Astrocyte (in vitro differentiated cells and primary cell): ENCODE measurements around the gene ZNF488. TPM values are rescaled to one million over a fixed set of nuclear protein-coding genes. Genes with fewer than 3 reads are reported as not detected.

Source experiments
- DNase-seq: peaks from one replicate; pipeline ENCODE4 v3.0.0-alpha.2; 2010; ENCODE audit warnings: low read depth
- FAIRE-seq: peaks from 2 replicates; lab custom pipeline; 2011; peaks lifted over from hg19 to GRCh38; lab: Jason Lieb, UNC
- H2AFZ ChIP-seq: 2 replicates; pipeline ENCODE4 v1.6.0; 2012; ENCODE audit warnings: low read depth, low read length, inconsistent platforms
- H3K27ac ChIP-seq: 2 replicates; pipeline ENCODE4 v1.5.1; 2011; ENCODE audit warnings: low read depth, low read length, inconsistent platforms
- H3K27me3 ChIP-seq: 2 replicates; pipeline ENCODE4 v1.6.0; 2011; ENCODE audit warnings: low read length, inconsistent platforms; ENCODE audit not compliant: insufficient read depth
- H3K36me3 ChIP-seq: 2 replicates; pipeline ENCODE4 v1.5.1; 2011; ENCODE audit warnings: low read length, inconsistent platforms; ENCODE audit not compliant: insufficient read depth
- H3K4me1 ChIP-seq: 2 replicates; pipeline ENCODE4 v1.5.1; 2011; ENCODE audit warnings: low read length, inconsistent platforms; ENCODE audit not compliant: insufficient read depth
- H3K4me2 ChIP-seq: 2 replicates; pipeline ENCODE4 v1.6.0; 2012; ENCODE audit warnings: low read length, inconsistent platforms
- H3K4me3 ChIP-seq: 2 replicates; pipeline ENCODE4 v1.5.1; 2011; ENCODE audit warnings: low read depth, mild to moderate bottlenecking, low read length, inconsistent platforms; ENCODE audit not compliant: insufficient read depth
- H3K79me2 ChIP-seq: 2 replicates; pipeline ENCODE4 v1.6.0; 2012; ENCODE audit warnings: mild to moderate bottlenecking, low read length, inconsistent platforms; ENCODE audit not compliant: insufficient read depth
- H3K9ac ChIP-seq: 2 replicates; pipeline ENCODE4 v1.6.0; 2012; ENCODE audit warnings: mild to moderate bottlenecking, low read length, inconsistent platforms
- H3K9me3 ChIP-seq: 2 replicates; pipeline ENCODE4 v1.5.1; 2012; ENCODE audit warnings: low read depth, mild to moderate bottlenecking, low read length, inconsistent platforms; ENCODE audit not compliant: insufficient read depth
- H4K20me1 ChIP-seq: 2 replicates; pipeline ENCODE4 v1.6.0; 2012; ENCODE audit warnings: low read length, inconsistent platforms; ENCODE audit not compliant: insufficient read depth
- H3K27ac Mint-ChIP-seq: one replicate; pipeline ENCODE4 v1.8.0; 2021; ENCODE audit warnings: mild to moderate bottlenecking, mixed read lengths; ENCODE audit not compliant: unreplicated experiment
- H3K27me3 Mint-ChIP-seq: one replicate; pipeline ENCODE4 v1.8.0; 2021; ENCODE audit warnings: low read depth, mixed read lengths; ENCODE audit not compliant: unreplicated experiment
- H3K36me3 Mint-ChIP-seq: one replicate; pipeline ENCODE4 v1.8.0; 2021; ENCODE audit warnings: low read depth, mixed read lengths; ENCODE audit not compliant: unreplicated experiment
- H3K4me1 Mint-ChIP-seq: one replicate; pipeline ENCODE4 v1.8.0; 2021; ENCODE audit warnings: low read depth, mixed read lengths; ENCODE audit not compliant: unreplicated experiment
- H3K4me3 Mint-ChIP-seq: one replicate; pipeline ENCODE4 v1.8.0; 2021; ENCODE audit warnings: mild to moderate bottlenecking, moderate library complexity, mixed read lengths; ENCODE audit not compliant: unreplicated experiment
- H3K9me3 Mint-ChIP-seq: one replicate; pipeline ENCODE4 v1.8.0; 2021; ENCODE audit warnings: mild to moderate bottlenecking, mixed read lengths; ENCODE audit not compliant: unreplicated experiment
- EZH2 ChIP-seq: IDR thresholded peaks from 2 replicates; pipeline ENCODE4 v1.6.1; 2012; ENCODE audit warnings: mild to moderate bottlenecking, low read length, inconsistent platforms; ENCODE audit not compliant: insufficient read depth
- total RNA-seq: library from RNA; stranded (reverse); gene quantifications from 2 replicates; pipeline ENCODE4 v1.2.1, GENCODE V29; 2021
- TF ChIP-seq, protein P1 (sequence below): IDR thresholded peaks from 2 replicates; pipeline ENCODE4 v1.5.1; 2011; ENCODE audit warnings: low read depth, mild to moderate bottlenecking, inconsistent platforms, low read length, moderate library complexity; ENCODE audit not compliant: insufficient read depth

ZNF488 gene
- total RNA-seq, 1 donor from 2014 or later: 1.4 TPM

DNA sequence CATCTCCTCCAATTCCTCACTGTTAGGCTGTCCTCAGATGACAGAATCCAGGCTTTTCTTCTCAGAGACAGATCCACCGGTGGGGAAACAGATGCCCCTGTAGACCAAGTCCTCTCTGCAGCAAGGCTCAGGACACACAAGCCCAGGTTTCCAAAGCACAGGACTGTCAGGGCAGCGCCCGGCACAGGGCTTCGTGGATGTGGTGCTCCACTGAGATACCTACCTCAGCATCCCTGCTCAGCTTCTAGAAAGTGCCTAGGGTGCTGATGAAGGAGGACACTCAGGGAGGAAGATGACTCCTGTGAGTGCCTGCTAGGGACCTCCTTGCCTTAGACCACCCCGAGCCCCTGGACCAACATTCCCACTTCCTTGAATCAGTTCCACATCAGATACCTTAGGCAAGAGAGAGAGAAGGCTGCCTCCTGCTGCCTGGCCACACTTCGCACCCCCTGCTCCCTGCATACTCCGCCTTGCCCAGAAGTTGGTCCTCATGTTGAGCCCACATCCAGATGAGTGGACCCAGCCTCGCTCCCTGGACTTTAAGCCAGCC lies 44.8 kb downstream of the ZNF488 start:
- FAIRE-seq: no peak
- no peak for TF ChIP-seq EZH2
- TF ChIP-seq, protein P1, sequence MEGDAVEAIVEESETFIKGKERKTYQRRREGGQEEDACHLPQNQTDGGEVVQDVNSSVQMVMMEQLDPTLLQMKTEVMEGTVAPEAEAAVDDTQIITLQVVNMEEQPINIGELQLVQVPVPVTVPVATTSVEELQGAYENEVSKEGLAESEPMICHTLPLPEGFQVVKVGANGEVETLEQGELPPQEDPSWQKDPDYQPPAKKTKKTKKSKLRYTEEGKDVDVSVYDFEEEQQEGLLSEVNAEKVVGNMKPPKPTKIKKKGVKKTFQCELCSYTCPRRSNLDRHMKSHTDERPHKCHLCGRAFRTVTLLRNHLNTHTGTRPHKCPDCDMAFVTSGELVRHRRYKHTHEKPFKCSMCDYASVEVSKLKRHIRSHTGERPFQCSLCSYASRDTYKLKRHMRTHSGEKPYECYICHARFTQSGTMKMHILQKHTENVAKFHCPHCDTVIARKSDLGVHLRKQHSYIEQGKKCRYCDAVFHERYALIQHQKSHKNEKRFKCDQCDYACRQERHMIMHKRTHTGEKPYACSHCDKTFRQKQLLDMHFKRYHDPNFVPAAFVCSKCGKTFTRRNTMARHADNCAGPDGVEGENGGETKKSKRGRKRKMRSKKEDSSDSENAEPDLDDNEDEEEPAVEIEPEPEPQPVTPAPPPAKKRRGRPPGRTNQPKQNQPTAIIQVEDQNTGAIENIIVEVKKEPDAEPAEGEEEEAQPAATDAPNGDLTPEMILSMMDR: no peak
- DNase-seq: no peak

DNA sequence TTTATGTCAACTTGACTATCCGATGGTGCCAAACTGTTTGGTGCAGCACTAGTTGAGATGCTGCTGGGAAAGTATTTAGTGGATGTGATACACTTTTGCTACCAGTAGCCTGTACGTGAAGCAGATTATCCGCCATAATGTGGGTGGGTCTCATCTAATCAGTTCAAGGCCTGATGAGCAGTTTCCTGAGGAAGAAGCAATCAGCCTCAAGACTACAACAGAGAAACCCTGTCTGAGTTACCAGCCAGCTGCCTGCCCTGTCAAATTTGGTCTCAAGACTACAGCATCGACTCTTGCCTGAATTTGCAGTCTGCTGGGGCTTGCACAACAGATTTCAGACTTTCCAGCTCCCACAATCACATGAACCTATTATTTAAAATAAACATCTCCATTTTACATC lies 46.8 kb downstream of the ZNF488 start:
- Histone ChIP-seq H3K9ac (no peak overlapping the region), H3K79me2 (no peaks in the 10 kb centered on the region), H3K9me3 (no peaks in the 10 kb centered on the region), H3K27ac (no peak overlapping the region), H3K4me2 (no peak overlapping the region), H3K4me1 (no peaks in the 10 kb centered on the region), H3K27me3 (peaks cover 16% of the 10 kb centered on the region), H4K20me1 (no peaks in the 10 kb centered on the region), H2AFZ (no peak overlapping the region), H3K4me3 (no peak overlapping the region), H3K36me3 (no peaks in the 10 kb centered on the region)
- no peak overlapping the region for H3K4me3 Mint-ChIP-seq
- no peak overlapping the region for H3K27ac Mint-ChIP-seq
- TF ChIP-seq, protein P1: no peak
- TF ChIP-seq EZH2: no peak
- H3K9me3 Mint-ChIP-seq: no peaks in the 10 kb centered on the region
- no peak for DNase-seq
- FAIRE-seq: no peak
- peaks cover 3% of the 10 kb centered on the region for H3K4me1 Mint-ChIP-seq
- H3K27me3 Mint-ChIP-seq: peaks cover 50% of the 10 kb centered on the region
- H3K36me3 Mint-ChIP-seq: no peaks in the 10 kb centered on the region

More for the DNA sequence above, 44.8 kb downstream of the ZNF488 start:
- Mint-ChIP-seq H3K27me3 (peaks cover 48% of the 10 kb centered on the region), H3K4me1 (no peaks in the 10 kb centered on the region), H3K27ac (no peak overlapping the region), H3K36me3 (no peaks in the 10 kb centered on the region), H3K4me3 (no peak overlapping the region), H3K9me3 (no peaks in the 10 kb centered on the region)
- H3K4me3 ChIP-seq: no peak overlapping the region
- no peaks in the 10 kb centered on the region for H3K79me2 ChIP-seq
- H4K20me1 ChIP-seq: no peaks in the 10 kb centered on the region
- no peak overlapping the region for H3K27ac ChIP-seq
- H2AFZ ChIP-seq: no peak overlapping the region
- H3K36me3 ChIP-seq: no peaks in the 10 kb centered on the region
- H3K9ac ChIP-seq: no peak overlapping the region
- H3K4me1 ChIP-seq: no peaks in the 10 kb centered on the region
- H3K27me3 ChIP-seq: peaks cover 10% of the 10 kb centered on the region
- no peak overlapping the region for H3K4me2 ChIP-seq
- H3K9me3 ChIP-seq: no peaks in the 10 kb centered on the region

DNA sequence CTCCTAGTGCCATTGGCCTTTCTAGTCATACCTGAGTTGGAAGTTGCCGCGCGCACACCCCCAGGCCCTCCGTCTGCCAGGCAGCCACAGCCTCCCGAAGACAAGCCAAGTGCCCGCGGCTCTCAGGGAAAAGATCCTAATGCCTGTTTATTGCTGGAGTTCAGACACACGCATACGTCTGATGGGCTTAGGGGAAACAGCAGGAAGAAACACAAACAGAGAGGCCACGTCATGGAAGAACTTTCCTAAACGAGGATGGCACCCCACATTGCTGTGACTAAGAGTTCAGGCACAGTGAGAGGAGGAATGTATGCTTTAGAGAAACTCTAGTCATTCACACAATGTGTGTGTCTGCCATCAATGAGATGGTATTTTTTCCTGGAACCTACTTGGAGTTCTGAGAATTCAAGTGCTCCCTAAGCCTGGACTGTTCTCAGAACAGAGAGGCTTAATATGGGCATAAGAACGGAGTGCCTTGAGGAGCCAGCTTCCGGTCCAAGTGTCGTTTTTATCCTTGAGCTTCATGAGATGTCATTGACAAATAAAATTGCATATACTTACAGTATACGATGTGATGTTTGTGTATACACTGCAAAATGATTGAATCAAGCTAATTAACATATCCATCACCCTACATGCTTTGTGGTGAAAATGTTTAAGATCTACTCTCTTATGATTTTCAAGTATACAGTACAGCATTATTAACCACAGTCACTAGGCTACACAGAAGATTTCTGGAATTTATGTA lies 47.5 kb downstream of the ZNF488 start:
- Histone ChIP-seq H3K27ac (no peak overlapping the region), H4K20me1 (no peaks in the 10 kb centered on the region), H3K4me2 (no peak overlapping the region), H3K4me1 (no peaks in the 10 kb centered on the region), H3K4me3 (no peak overlapping the region), H3K36me3 (no peaks in the 10 kb centered on the region), H3K9me3 (no peaks in the 10 kb centered on the region), H3K9ac (no peak overlapping the region), H2AFZ (no peak overlapping the region), H3K27me3 (peaks cover 16% of the 10 kb centered on the region), H3K79me2 (no peaks in the 10 kb centered on the region)
- no peak for TF ChIP-seq EZH2
- TF ChIP-seq, protein P1: no peak
- DNase-seq (no peak), FAIRE-seq (no peak)
- Mint-ChIP-seq H3K4me1 (peaks cover 3% of the 10 kb centered on the region), H3K27ac (no peak overlapping the region), H3K4me3 (no peak overlapping the region), H3K9me3 (no peaks in the 10 kb centered on the region), H3K27me3 (peaks cover 52% of the 10 kb centered on the region), H3K36me3 (no peaks in the 10 kb centered on the region)
